ENCODE results near the gene ZBTB20. TPM values are rescaled to one million over a fixed set of nuclear protein-coding genes. Genes with fewer than 3 reads are reported as not detected.

ZBTB20 gene
- total and polyA plus RNA-seq, 4 donors = 0.69 to 128 (median 51.7) TPM

DNA sequence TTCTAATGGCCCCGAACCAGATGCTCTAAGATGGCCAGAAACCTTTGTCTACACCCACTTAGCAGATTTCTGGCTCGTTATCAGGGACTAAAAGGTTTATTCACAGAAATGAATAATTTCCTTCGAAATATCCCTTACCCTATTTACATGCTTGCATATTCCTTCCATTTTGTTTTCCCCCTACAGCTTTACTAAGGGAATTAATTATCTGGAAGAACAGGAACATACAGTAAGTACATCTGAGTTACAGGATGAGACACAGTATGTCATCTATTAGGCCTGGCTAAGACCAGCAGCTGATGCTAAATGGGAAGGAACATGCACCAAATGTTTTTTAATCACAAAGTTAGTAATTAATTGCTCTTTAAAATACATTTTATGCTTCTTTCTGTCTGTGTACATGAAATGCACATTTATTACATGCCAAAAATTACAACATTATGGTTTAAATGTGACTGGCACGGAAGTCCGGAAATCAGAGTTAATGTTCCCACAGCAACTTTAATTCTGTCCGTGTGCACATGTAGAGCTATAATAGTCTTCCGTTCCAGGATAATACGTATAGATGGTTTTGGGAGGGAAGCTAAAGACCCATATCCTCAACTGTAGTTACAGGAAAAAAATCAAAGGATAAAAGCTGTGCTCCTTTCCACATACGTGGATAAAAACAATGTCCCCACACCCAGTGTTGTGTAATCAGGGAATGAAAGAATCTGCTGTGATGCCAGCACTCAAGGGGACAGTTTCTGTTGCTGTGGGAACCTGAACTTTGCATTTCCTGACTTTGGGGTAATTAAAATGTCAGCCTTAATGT, 771.3 kb downstream of the ZBTB20 start:
- no peak overlapping the region for H3K27ac ChIP-seq (ENCODE audit: low read depth in 1 of 2, low read length in 2 of 2)
- intact Hi-C loops (cut with DNase I) = no loop called here
- ATAC-seq (ENCODE audit: low FRiP score) = peak; percentile 36
- peaks cover 0 to 4% of the 10 kb centered on the region in 2 donors for H3K36me3 ChIP-seq (ENCODE audit: control insufficient read depth in 1 of 2, insufficient read depth in 2 of 2, low read length in 1 of 2)
- H3K4me3 ChIP-seq (ENCODE audit: low read length in 2 of 2) = no peak overlapping the region
- H3K27me3 ChIP-seq (ENCODE audit: control insufficient read depth in 1 of 2, insufficient read depth in 2 of 2, low read length in 1 of 2) = no peaks in the 10 kb centered on the region
- no peak for DNase-seq
- WGBS, 2 donors = 88 to 90% methylated on average over 9 of the region's 9 CpGs
- no peaks in the 10 kb centered on the region for H3K9me3 ChIP-seq (ENCODE audit: control insufficient read depth, low read length)
- peaks cover 2 to 10% of the 10 kb centered on the region in 2 donors for H3K4me1 ChIP-seq (ENCODE audit: control insufficient read depth in 1 of 2, insufficient read depth in 2 of 2, low read length in 2 of 2)

GRCh38 chr3:114374433-114374990, 772.6 kb downstream of the ZBTB20 start:
- Histone ChIP-seq H3K27me3 (ENCODE audit: control insufficient read depth in 1 of 2, insufficient read depth in 2 of 2, low read length in 1 of 2) (no peaks in the 10 kb centered on the region), H3K9me3 (ENCODE audit: control insufficient read depth, low read length) (no peaks in the 10 kb centered on the region), H3K36me3 (ENCODE audit: control insufficient read depth in 1 of 2, insufficient read depth in 2 of 2, low read length in 1 of 2) (peaks cover 0 to 4% of the 10 kb centered on the region in 2 donors), H3K27ac (ENCODE audit: low read depth in 1 of 2, low read length in 2 of 2) (no peak overlapping the region), H3K4me1 (ENCODE audit: control insufficient read depth in 1 of 2, insufficient read depth in 2 of 2, low read length in 2 of 2) (no peaks in the 10 kb centered on the region), H3K4me3 (ENCODE audit: low read length in 2 of 2) (no peak overlapping the region)
- WGBS, 2 donors = 62 to 69% methylated on average over 2 of the region's 2 CpGs
- intact Hi-C loops (cut with DNase I) = no loop called here
- no peak for ATAC-seq (ENCODE audit: low FRiP score)
- DNase-seq = no peak

DNA sequence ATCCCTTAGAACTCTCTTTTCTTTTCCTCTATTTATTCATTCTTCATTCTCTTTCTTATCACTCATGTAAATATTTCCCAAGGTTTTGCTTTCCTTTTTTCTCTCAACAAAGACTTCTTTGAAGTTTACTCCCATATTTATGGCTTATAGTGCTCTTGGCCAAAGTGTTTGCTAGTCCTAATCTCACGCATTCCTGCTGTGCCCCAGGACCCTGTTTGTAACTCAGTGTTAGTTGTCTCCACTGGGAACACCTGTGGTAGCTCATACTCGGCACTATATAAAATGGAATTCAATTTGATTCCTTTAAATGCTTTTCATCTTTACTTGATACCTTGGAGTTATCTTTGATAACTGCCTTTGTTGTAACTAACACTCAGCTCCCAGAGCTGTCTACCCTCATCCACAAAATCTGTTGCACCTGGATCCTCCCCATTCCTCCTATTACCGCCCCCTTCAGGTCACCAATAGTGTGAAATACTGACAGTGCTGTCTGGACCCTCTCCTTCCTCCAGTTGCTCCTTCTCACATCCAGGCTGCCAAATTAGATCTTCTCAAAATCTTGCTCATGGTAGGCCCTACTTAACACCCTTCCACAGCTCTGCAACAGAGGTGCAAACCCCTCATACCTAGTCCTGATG, 776.4 kb downstream of the ZBTB20 start:
- intact Hi-C loops (cut with DNase I) = no loop called here
- WGBS, 2 donors = 64 to 91% methylated on average over 3 of the region's 3 CpGs

DNA sequence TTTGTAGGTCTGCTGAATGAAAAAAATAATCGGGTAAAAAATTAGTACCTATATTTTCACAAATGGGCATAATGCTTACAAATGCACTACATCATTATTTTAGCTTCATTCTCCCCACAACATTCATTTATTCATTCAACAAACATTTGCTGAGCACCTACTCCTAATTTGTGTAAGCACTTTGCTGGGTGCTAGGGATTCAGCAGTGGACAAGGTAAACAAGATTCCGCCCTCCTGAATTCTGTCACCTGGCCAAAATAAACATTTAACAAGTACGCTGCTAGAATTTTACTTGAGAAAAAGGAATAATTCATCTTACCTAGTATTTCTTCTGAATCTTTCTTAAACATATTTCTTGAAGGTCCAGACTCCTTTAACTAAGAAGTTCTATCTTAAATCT, 781.2 kb downstream of the ZBTB20 start:
- ATAC-seq (ENCODE audit: low FRiP score) (no peak), DNase-seq (no peak)
- no peaks in the 10 kb centered on the region for H3K36me3 ChIP-seq (ENCODE audit: control insufficient read depth in 1 of 2, insufficient read depth in 2 of 2, low read length in 1 of 2)
- H3K27ac ChIP-seq (ENCODE audit: low read depth in 1 of 2, low read length in 2 of 2) = no peak overlapping the region
- peaks cover 3 to 8% of the 10 kb centered on the region in 2 donors for H3K4me1 ChIP-seq (ENCODE audit: control insufficient read depth in 1 of 2, insufficient read depth in 2 of 2, low read length in 2 of 2)
- no peaks in the 10 kb centered on the region for H3K27me3 ChIP-seq (ENCODE audit: control insufficient read depth in 1 of 2, insufficient read depth in 2 of 2, low read length in 1 of 2)
- no peaks in the 10 kb centered on the region for H3K9me3 ChIP-seq (ENCODE audit: control insufficient read depth, low read length)
- 31 to 39% methylated on average over 3 of the region's 3 CpGs for WGBS, 2 donors
- intact Hi-C loops (cut with DNase I) = no loop called here
- no peak overlapping the region for H3K4me3 ChIP-seq (ENCODE audit: low read length in 2 of 2)

More for the DNA sequence above, 776.4 kb downstream of the ZBTB20 start:
- no peaks in the 10 kb centered on the region for H3K27me3 ChIP-seq (ENCODE audit: control insufficient read depth in 1 of 2, insufficient read depth in 2 of 2, low read length in 1 of 2)
- H3K36me3 ChIP-seq (ENCODE audit: control insufficient read depth in 1 of 2, insufficient read depth in 2 of 2, low read length in 1 of 2) = no peaks in the 10 kb centered on the region
- H3K4me3 ChIP-seq (ENCODE audit: low read length in 2 of 2) = no peak overlapping the region
- no peak overlapping the region for H3K27ac ChIP-seq (ENCODE audit: low read depth in 1 of 2, low read length in 2 of 2)
- peaks cover 0 to 5% of the 10 kb centered on the region in 2 donors for H3K4me1 ChIP-seq (ENCODE audit: control insufficient read depth in 1 of 2, insufficient read depth in 2 of 2, low read length in 2 of 2)
- no peaks in the 10 kb centered on the region for H3K9me3 ChIP-seq (ENCODE audit: control insufficient read depth, low read length)
- DNase-seq = no peak
- no peak for ATAC-seq (ENCODE audit: low FRiP score)

GRCh38 chr3:114364806-114365654, 782.1 kb downstream of the ZBTB20 start:
- DNase-seq (no peak), ATAC-seq (ENCODE audit: low FRiP score) (no peak)
- peaks cover 3 to 8% of the 10 kb centered on the region in 2 donors for H3K4me1 ChIP-seq (ENCODE audit: control insufficient read depth in 1 of 2, insufficient read depth in 2 of 2, low read length in 2 of 2)
- peak overlapping the region in 1 of 2 donors; percentile 10 for H3K27ac ChIP-seq (ENCODE audit: low read depth in 1 of 2, low read length in 2 of 2)
- H3K36me3 ChIP-seq (ENCODE audit: control insufficient read depth in 1 of 2, insufficient read depth in 2 of 2, low read length in 1 of 2) = no peaks in the 10 kb centered on the region
- H3K9me3 ChIP-seq (ENCODE audit: control insufficient read depth, low read length) = no peaks in the 10 kb centered on the region
- 87 to 95% methylated on average over 6 of the region's 6 CpGs for WGBS, 2 donors
- intact Hi-C loops (cut with DNase I) = no loop called here
- no peaks in the 10 kb centered on the region for H3K27me3 ChIP-seq (ENCODE audit: control insufficient read depth in 1 of 2, insufficient read depth in 2 of 2, low read length in 1 of 2)
- no peak overlapping the region for H3K4me3 ChIP-seq (ENCODE audit: low read length in 2 of 2)

GRCh38 chr3:114363554-114364202, 783.4 kb downstream of the ZBTB20 start:
- no peak overlapping the region for H3K27ac ChIP-seq (ENCODE audit: low read depth in 1 of 2, low read length in 2 of 2)
- 71 to 79% methylated on average over 1 of the region's 1 CpG for WGBS, 2 donors
- H3K4me1 ChIP-seq (ENCODE audit: control insufficient read depth in 1 of 2, insufficient read depth in 2 of 2, low read length in 2 of 2) = peaks cover 3 to 8% of the 10 kb centered on the region in 2 donors
- intact Hi-C loops (cut with DNase I) = no loop called here
- no peak overlapping the region for H3K4me3 ChIP-seq (ENCODE audit: low read length in 2 of 2)
- H3K36me3 ChIP-seq (ENCODE audit: control insufficient read depth in 1 of 2, insufficient read depth in 2 of 2, low read length in 1 of 2) = no peaks in the 10 kb centered on the region
- no peak for DNase-seq
- ATAC-seq (ENCODE audit: low FRiP score) = peak; percentile 69
- H3K27me3 ChIP-seq (ENCODE audit: control insufficient read depth in 1 of 2, insufficient read depth in 2 of 2, low read length in 1 of 2) = no peaks in the 10 kb centered on the region
- H3K9me3 ChIP-seq (ENCODE audit: control insufficient read depth, low read length) = no peaks in the 10 kb centered on the region

DNA sequence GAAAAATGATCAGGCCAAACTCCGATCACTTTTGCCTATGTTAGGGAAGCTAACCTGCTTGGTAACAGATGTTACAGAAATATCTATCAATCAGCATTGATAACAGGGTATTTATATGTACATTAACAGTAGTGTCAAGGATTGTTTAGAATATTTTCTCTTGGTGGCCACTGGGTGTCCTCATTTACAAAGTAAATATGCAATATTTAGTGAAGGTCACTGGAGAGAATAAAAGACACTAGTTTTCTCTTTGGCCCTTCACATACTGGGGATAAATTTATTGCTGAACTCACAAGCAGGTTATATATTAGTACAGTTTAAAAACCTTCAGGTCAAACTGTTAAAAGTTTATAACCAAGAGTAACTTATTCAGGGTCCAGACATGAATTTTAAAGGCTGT, 784.3 kb downstream of the ZBTB20 start:
- 84 to 92% methylated on average over 1 of the region's 1 CpG for WGBS, 2 donors
- no peak for ATAC-seq (ENCODE audit: low FRiP score)
- DNase-seq = no peak
- Histone ChIP-seq H3K27ac (ENCODE audit: low read depth in 1 of 2, low read length in 2 of 2) (no peak overlapping the region), H3K36me3 (ENCODE audit: control insufficient read depth in 1 of 2, insufficient read depth in 2 of 2, low read length in 1 of 2) (no peaks in the 10 kb centered on the region), H3K27me3 (ENCODE audit: control insufficient read depth in 1 of 2, insufficient read depth in 2 of 2, low read length in 1 of 2) (no peaks in the 10 kb centered on the region), H3K4me3 (ENCODE audit: low read length in 2 of 2) (no peak overlapping the region), H3K4me1 (ENCODE audit: control insufficient read depth in 1 of 2, insufficient read depth in 2 of 2, low read length in 2 of 2) (peaks cover 3 to 7% of the 10 kb centered on the region in 2 donors), H3K9me3 (ENCODE audit: control insufficient read depth, low read length) (no peaks in the 10 kb centered on the region)
- intact Hi-C loops (cut with DNase I) = no loop called here

GRCh38 chr3:114361391-114361790, 785.7 kb downstream of the ZBTB20 start:
- intact Hi-C loops (cut with DNase I) = no loop called here
- Histone ChIP-seq H3K4me3 (ENCODE audit: low read length in 2 of 2) (no peak overlapping the region), H3K27ac (ENCODE audit: low read depth in 1 of 2, low read length in 2 of 2) (no peak overlapping the region), H3K4me1 (ENCODE audit: control insufficient read depth in 1 of 2, insufficient read depth in 2 of 2, low read length in 2 of 2) (peaks cover 3% of the 10 kb centered on the region in 2 donors), H3K27me3 (ENCODE audit: control insufficient read depth in 1 of 2, insufficient read depth in 2 of 2, low read length in 1 of 2) (no peaks in the 10 kb centered on the region), H3K9me3 (ENCODE audit: control insufficient read depth, low read length) (no peaks in the 10 kb centered on the region), H3K36me3 (ENCODE audit: control insufficient read depth in 1 of 2, insufficient read depth in 2 of 2, low read length in 1 of 2) (no peaks in the 10 kb centered on the region)
- ATAC-seq (ENCODE audit: low FRiP score) (no peak), DNase-seq (no peak)

Measured in aorta (tissue), 5 donors.